HT1080 (cell line): ENCODE measurements around the gene FARS2. TPM values are rescaled to one million over a fixed set of nuclear protein-coding genes. Genes with fewer than 3 reads are reported as not detected.
"Not testable (repeated sequence)": the region's sequence is repeated elsewhere in the genome, so short reads cannot be mapped to it uniquely, and the experiment has no call there.

Experiments used
- DNase-seq: peaks from one replicate; pipeline ENCODE4 v3.0.0-alpha.2; 2015; ENCODE audit warnings: low read depth
- total RNA-seq: library from RNA; depleted of rRNA; stranded (reverse); fragments of >200 nt; shearing (Covaris generic); gene quantifications from 2 replicates; pipeline ENCODE4 v1.2.3, GENCODE V29; 2014

FARS2 gene
- total RNA-seq, 1 experiment from 2014 or later, result 19.2 TPM

DNA sequence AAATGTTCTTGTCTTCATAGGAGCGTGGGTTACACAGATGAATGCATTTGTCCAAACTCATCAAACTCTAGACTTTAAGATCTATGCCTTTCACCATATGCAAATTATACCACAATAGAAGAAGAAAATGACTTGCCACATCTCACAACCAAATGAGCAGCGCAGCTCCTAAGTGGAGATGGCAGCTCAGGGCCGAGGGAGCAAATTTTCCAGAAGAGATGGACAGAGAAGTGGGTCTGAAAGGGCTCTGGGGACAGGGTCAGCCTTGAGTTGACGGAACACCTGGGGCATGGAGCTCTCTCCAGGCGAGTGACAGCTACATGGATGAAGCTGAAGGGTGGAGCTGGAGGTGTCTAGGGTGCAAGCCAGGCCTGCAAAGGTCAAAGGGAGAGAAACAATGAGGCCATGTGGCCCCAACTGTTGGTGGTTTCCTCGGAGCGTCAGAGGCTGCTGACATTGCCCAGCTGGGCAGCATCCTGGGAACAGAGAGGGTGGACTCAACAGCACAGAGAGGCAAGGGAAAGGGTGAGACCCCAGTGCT lies 517.1 kb downstream of the FARS2 start:
- DNase-seq, result no peak

DNA sequence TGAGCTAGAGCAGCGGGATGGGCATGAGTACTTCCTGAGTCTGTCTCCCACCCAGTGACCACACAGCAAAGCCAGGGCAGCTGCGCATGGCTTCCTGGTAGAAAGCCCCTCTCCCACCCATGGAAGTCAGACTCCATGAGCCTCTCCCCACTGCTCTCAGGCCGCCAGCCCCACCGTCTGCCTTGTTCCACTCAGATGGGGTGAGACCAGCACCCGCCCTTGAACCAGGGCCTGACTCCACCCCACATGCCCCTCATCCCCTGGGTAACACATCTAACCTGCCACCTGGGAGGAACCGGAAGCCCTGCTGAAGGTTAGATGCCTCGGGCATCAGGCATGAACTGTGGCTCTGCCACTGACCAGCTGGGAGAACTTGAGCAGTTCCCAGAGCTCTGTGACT lies 517.6 kb downstream of the FARS2 start:
- no peak for DNase-seq

DNA sequence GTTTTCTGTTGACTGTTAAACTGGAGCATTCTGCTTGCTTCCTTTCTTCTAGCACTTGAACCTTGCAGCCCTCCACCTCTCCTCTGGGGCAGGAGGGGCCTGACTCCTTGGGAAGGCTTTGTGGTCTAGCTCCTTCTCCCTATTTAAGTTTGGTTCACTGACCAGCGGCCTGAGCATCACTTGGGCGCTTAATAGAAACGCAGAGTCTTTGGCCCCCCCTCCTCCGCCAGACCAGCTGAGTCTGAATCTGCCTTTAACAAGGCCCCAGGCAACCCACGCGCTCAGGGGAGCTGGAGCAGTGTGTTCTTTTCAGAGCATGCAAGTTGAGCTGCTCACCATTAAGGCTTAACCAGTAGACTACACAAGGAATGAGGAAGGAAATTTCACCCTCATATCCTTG lies 519.7 kb downstream of the FARS2 start:
- DNase-seq, result no peak

DNA sequence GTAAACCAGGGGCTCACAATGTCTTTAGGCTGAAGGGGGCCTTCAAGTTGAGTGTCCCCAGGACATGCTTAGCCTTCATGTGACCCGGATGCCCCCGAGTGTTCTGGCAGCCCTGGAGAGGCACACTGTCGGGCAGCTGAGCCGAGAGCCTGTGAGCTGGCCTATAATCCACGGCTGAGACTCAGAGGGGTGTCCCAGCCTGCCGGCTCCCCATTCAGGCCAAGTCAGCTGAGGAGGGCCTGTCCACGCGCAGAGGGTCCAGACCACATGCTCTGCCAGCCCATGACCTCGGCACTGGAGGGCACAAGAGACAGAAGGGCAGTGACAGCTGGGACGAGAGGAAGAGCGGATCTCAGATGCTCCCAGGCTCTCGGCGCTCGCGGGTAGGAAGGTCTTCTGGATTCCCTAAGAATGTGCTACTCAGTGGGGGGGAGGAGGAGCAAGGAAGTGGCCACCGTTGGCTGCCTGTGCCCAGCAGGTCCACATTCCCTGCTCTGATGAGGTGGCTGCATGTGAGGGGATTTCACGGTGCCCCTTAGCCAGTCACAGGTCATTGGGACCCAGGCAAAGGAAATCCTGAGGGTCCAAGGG lies 520.7 kb downstream of the FARS2 start:
- DNase-seq, result no peak

DNA sequence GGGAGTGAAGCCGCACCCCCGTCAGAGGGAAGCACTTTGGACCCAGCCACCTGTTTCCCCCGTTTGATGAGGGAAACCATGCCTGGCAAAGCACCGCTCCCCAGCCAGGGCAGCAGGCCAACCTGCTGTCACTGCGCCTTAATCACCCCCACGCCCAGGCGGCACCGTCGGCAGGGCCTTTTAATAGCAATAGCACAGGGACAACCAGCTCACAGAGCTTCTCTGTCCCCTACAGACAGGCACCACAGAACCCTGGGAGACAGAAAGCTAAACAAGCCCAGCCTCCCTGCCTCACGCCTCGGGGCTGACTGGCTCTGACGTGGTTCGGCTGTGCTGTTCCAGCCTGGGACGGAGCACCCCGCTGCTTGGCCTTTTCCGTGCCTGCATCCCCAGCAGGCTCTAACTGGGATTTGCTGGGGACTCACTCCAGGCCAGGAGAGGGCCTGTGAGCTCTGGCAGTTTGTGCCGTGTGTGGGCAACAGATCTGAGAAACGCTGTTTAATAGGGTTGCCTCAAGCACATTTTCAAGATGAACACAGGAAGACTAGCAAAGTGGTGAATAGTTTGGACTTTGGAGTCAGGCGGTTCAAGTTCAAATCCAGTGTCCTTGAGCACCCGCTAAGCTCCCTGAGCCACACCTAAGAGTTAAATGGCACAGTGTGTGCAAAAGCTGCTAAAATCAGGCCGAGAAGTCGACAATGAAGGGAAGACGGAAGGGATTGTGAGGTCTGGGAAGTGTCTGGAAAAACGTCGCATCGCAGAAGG lies 521.7 kb downstream of the FARS2 start:
- no peak for DNase-seq

DNA sequence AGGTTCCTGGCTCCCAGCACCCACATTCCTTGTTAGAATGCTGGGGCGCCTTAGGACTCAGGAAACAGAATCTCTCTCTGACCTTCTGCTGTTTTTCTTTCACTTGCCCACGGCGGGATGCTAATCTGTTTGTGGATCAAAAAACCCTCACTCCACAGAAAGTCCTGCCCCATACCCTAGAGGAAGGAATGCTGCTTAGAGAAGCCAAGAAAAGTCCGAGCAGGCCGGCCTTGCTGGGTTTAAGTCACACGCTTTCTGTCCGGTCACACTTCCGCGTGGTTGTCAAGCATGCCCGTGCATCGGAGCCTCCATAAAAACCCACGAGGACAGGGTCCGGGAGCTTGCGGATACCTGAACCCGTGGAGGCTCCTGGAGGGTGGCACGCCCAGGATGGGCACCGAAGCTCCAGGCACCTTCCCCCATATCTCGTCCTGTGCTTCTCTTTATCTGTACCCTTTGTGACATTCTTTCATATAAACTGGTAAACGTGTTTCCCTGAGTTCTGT lies 522.3 kb downstream of the FARS2 start:
- DNase-seq, result no peak

DNA sequence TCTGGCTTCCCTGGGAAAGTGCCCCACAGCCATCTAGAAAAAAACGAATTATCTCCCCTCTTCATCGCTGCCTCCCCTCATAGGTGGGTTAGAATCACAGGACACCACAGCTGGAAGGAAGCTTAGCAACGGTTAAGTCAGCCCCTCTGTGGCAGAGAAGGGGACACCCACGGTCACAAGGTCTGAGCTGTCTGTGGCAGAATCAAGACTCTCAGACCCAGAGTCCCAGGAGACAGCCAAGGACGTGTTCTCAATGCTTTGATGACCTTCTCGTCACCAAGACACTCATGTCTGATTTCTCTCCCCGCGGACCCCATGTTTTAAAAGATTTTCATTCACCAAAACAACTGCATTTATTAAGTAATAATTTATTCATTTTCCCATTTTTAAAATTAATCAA lies 523.9 kb downstream of the FARS2 start:
- no peak for DNase-seq

DNA sequence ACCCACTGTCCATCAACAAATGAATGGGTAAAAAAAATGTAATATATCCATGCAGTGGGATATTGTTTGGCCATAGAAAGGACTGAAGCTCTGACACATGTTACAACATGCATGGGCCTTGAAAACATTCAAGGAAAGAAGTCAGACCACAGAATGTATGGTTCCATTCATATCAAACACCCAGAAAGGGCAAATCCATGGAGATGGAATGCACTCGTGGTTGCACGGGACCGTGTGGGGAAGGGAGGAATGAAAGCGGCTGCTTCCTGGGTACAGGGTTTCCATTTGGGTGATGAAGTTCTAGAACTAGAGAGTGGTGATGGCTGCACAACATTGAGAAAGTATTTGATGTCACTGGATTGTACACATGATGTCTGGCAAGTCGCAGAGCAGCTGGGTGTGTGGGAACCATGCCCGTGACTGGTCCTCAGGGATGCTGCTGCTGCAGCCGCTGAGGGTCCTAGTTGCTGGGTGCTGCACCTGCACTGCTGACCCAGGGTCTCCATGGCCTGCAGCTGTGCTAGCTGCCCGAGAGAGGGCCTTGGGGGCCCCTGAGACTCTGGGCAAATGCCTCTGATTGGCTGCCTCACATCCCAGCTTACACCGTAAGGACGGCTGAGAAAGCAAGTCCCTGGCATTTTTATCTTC lies 525.1 kb downstream of the FARS2 start:
- DNase-seq, result no peak

DNA sequence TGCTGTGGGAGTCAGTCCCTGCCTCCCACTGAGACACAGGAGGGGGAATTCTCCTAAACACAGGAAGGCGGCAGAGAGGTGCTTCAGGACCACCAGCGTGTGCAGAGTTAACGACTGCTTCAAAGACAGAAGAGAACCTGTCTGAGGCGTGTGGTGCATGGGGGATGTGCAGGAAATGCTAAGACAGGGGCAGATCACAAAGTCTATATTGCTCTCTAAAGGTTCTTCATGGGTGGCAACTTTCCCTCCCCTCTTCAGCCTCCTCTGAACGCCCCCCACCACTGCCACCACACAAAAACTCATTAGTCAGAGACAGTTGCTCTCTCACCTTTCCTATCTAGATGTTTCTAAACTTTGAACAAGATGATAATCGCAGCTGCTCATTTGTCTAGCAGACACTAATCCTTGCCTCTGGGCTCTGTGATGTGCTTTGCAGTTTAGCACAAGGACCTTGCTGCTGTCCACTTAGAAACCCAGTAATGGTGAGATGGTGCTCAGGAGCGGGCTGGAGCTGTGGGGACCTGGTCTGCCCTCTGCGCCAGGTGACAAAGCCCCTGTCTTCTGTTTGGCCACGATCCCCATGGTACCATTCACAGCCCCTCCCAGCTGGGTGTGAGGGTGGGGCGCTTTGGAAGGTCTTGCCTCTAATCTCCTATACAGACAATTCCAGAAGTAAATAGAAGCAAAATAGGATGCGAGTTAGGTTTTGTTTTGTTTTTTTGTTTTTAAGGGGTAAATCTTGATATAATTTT lies 525.8 kb downstream of the FARS2 start:
- DNase-seq, result no peak

DNA sequence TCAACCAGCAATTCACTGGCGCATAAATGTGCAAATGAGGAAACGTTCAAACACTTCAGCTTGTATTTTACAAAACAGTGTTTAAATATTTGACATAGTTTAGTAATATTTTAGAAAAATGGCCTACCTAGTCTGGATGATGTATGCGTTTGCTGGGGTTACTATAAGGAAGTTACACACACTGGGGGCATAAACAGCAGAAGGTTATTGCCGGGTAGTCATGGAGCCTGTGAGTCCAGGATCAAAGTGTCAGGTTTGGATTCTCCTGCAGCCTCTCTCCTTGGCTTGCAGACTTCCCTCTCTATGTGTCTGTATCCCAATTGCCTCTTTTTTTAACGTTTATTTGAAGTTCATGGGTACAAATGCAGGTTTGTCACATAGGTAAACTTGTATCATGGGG lies 528.1 kb downstream of the FARS2 start:
- not testable (repeated sequence) for DNase-seq

DNA sequence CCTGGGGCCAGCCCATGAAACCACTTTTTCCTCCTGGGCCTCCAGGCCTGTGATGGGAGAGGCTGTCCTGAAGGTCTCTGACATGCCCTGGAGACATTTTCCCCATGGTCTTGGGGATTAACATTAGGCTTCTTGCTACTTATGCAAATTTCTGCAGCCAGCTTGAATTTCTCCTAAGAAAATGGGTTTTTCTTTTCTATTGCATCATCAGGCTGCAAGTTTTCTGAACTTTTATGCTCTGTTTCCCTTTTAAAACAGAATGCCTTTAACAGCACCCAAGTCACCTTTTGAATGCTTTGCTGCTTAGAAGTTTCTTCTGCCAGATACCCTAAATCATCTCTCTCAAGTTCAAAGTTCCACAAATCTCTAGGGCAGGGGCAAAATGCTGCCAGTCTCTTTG lies 535.2 kb downstream of the FARS2 start:
- DNase-seq, result not testable (repeated sequence)

DNA sequence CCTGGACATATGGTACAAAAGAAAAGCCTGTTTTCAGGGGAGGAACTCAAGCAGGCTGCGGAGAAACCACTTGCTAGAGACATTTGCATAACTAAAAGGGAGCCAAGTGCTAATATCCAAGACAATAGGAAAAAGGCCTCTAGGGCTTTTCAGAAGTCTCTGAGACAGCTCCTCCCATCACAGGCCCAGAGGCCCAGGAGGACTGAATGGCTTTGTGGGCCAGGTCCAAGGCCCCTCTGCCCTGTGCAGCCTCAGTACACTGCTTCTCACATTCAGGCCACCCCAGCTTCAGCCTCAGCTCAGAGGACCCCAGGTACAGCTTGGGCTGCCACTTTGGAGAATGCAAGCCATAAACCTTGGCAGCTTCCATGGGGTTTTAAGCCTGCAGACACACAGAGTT lies 545.1 kb downstream of the FARS2 start:
- DNase-seq, result not testable (repeated sequence)

DNA sequence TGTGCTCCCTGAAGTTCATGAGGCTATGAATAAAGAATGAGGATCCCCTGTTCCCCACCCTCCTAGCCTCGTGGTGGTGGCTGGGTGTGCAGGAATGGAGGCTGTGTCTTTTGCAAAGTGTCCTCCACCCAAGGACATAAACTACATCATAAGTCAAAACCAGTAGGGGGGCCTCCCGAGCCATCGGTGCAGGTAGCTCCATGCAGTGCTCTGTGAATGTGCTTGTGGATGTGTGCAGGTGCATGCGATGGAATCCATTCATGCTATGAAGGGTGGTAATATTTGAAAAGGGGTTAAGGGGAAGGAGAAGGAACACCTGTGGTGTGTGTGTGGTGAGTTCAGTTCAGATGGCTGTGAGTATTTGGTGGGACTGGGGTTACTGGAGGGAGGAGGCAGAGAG lies 548.1 kb downstream of the FARS2 start:
- DNase-seq, result no peak

DNA sequence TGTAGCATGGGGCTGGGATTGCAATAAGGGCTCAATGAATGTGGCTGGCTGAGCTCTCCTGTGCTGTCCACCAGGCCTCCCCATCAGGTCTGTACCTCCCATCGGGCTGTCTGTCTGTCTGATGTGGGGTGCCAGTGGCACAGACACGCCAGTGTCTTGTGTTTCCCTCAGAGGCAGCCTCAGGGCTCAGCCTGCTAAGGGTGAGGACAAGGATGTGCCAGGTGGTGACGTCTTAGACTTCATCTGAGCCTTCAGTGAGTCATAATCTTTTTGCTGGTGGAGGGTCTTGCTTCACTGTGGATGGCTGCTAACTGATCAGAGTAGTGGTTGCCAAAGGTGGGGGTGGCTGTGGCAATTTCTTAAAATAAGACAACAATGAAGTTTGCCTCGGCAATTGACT lies 550.7 kb downstream of the FARS2 start:
- DNase-seq, result peak; percentile 13

DNA sequence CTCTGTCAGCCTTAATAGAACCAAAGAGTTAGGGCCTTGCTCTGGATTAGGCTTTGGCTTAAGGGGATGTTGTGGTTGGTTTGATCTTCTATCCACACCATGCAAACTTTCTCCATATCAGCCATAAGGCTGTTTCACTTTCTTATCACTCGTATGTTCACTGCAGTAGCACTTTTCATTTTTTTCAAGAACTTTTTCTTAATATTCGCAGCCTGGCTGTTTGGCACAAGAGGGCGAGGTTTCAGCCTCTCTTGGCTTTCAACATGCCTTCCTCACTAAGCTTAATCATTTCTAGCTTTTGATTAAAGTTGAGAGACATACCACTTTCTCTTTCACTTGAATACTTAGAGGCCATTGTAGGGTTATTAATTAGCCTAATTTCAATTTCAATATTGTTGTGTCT lies 552.3 kb downstream of the FARS2 start:
- no peak for DNase-seq

DNA sequence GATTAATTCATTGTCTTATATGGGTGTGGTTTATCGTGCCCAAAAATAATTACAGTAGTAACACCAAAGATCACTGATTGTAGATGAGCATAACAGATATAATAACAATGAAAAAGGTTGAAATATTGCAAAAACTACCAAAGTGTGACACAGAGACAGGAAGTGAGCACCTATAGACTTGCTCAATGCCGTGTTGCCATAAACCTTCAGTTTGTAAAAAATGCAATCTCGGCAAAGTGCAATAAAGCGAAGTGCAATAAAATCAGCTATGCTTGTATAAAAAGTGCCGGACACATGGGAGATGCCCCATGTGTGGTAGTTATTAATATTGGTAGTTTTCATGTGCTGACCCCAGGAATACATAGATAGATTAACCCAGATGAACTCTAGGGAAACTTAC lies 552.8 kb downstream of the FARS2 start:
- DNase-seq, result no peak

DNA sequence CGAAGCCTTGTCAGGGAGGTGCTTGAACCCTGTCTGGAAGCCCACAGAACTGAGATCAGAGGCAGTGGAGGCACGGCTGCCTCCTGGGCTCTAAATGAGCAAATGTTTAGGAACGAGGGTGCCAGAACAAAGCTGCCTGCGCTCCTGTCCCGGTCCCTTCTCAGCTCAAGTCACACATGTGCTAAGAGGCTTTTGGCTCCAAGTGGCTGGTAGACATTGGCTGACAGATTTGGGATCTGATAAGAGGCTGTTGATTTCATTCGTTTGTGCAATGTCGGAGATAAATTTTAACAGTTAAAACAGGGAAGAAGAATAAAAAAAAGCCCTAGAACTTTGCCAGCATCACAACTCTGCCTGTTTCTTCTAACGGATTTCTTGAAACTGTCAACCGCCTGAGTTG lies 553.6 kb downstream of the FARS2 start:
- DNase-seq, result no peak

DNA sequence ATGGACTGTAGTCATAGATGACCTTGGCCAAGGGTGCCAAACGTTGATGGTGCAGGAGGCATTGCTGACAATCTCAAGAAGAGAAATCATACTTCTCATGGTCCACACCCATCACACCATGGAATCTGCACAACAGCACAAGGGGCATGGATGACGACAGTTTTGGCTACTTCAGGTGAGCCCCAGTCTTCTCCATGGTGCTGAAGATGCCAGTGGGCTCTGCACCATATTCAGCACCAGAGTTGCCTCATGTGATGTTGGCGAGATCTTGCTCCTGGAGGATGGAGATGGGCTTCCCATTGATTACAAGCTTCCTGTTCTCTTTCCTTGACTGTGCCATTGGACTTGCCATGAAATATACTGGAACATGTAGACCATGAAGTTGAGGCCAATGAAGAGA lies 556.6 kb downstream of the FARS2 start:
- no peak for DNase-seq

DNA sequence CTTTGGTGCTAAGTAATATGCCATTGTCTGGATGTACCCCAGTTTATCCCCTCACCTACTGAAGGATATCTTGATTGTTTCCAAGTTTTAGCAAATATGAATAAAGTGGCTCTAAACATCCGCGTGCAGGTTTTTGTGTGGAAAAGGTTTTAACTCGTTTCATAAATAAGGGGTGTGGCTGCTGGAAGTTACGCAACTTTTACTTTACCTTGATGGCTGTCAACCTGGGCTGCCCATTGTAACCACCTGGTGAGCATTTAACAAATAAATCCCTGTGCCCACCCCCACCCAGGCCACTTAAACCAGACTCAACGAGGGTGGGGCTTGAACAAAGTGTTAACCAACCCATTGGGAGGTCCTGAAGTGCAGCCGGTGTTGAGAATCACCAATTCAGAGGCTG lies 557.6 kb downstream of the FARS2 start:
- DNase-seq, result no peak
